Stomach (tissue), 9 donors: ENCODE results near the gene XYLB. TPM values are rescaled to one million over a fixed set of nuclear protein-coding genes. Genes with fewer than 3 reads are reported as not detected.
"Not testable (repeated sequence)": the region's sequence is repeated elsewhere in the genome, so short reads cannot be mapped to it uniquely, and the experiment has no call there.

Experiments used
- DNase-seq, 2 donors: peaks; one replicate each; pipeline versions ENCODE4 v3.0.0 to v3.0.0-alpha.2; 2013 to 2019
- H3K27ac ChIP-seq, 5 donors: fragments of 200-600 bp in 4 of 5; sonication (generic) in 4 of 5; one replicate each; pipeline ENCODE4 v1.5.1; 2013 to 2019; ENCODE audit warnings: mild to moderate bottlenecking in 1 of 5, moderate library complexity in 1 of 5
- H3K27me3 ChIP-seq, 3 donors: fragments of 200-600 bp; sonication (generic); one replicate each; pipeline ENCODE4 v1.5.1; 2017 to 2019; ENCODE audit warnings: mixed run types in 1 of 3
- H3K36me3 ChIP-seq, 4 donors: fragments of 200-600 bp; sonication (generic); 1 replicate in 3 of 4; 2 replicates in 1 of 4; pipeline ENCODE4 v1.5.1; 2016 to 2019
- H3K4me1 ChIP-seq, 4 donors: fragments of 200-600 bp; sonication (generic); one replicate each; pipeline ENCODE4 v1.5.1; 2016 to 2019
- H3K4me3 ChIP-seq, 4 donors: fragments of 200-600 bp; sonication (generic) in 3 of 4; one replicate each; pipeline ENCODE4 v1.5.1; 2016 to 2019; ENCODE audit warnings: mild to moderate bottlenecking in 1 of 4
- H3K9me3 ChIP-seq, 4 donors: fragments of 200-600 bp; sonication (generic); one replicate each; pipeline ENCODE4 v1.5.1; 2016 to 2019
- EP300 ChIP-seq: sonication (generic); formaldehyde crosslinking; IDR thresholded peaks from one replicate; pipeline ENCODE4 v1.6.1; 2017; ENCODE audit warnings: antibody characterized with exemption
- POLR2A ChIP-seq, 4 donors: fragments of 450-650 bp; IDR thresholded peaks; one replicate each; pipeline ENCODE4 v1.6.1; 2016; ENCODE audit warnings: antibody characterized with exemption in 4 of 4, control low read depth in 2 of 4, mild to moderate bottlenecking in 1 of 4, moderate library complexity in 1 of 4
- POLR2AphosphoS5 ChIP-seq, 3 donors: sonication (generic); formaldehyde crosslinking; IDR thresholded peaks; one replicate each; pipeline ENCODE4 v1.6.1; 2016; ENCODE audit warnings: antibody characterized with exemption in 3 of 3
- WGBS, 5 donors: extraction: QIAGEN DNeasy Blood & Tissue Kit in 3 of 5; methylation state at CpG; one replicate each; pipeline versions ENCODE4 v1.1.5 to v1.1.7; 2013 to 2018; 5-methylcytosine and 5-hydroxymethylcytosine counted together
- intact Hi-C: fragments of 100-400 bp; cut with DNase I; formaldehyde crosslinking; loops from one replicate; pipeline ENCODE4 v1.15.1; 2023; ENCODE audit warnings: low total_unique reads
- polyA plus RNA-seq, 3 donors: library from polyadenylated mRNA; stranded (reverse); fragments of 200-250 nt; gene quantifications; one replicate each; pipeline ENCODE4 v1.2.3, GENCODE V29; 2013
- total RNA-seq, 5 donors: library from RNA; depleted of rRNA; stranded (reverse); fragments of >200 nt; gene quantifications; one replicate each; pipeline versions ENCODE4 v1.1.0 to v1.2.3, GENCODE V29; 2014 to 2016
- TF ChIP-seq, protein P1 (sequence below), 7 experiments: fragments of 450-650 bp in 4 of 7; fragments of 200-600 bp in 3 of 7; sonication (generic) in 3 of 7; IDR thresholded peaks; one replicate each; pipeline ENCODE4 v1.5.1; 2016 to 2019; ENCODE audit warnings: antibody characterized with exemption in 7 of 7, control low read depth in 2 of 7, mild to moderate bottlenecking in 1 of 7
- donor health status: healthy with polysubstance abuse.
- donor health status: Bipolar disorder and iron deficiency.
- donor health status: healthy.

The XYLB gene
- total and polyA plus RNA-seq, 8 donors, result 1.1 to 41.6 (median 3.6) TPM

DNA sequence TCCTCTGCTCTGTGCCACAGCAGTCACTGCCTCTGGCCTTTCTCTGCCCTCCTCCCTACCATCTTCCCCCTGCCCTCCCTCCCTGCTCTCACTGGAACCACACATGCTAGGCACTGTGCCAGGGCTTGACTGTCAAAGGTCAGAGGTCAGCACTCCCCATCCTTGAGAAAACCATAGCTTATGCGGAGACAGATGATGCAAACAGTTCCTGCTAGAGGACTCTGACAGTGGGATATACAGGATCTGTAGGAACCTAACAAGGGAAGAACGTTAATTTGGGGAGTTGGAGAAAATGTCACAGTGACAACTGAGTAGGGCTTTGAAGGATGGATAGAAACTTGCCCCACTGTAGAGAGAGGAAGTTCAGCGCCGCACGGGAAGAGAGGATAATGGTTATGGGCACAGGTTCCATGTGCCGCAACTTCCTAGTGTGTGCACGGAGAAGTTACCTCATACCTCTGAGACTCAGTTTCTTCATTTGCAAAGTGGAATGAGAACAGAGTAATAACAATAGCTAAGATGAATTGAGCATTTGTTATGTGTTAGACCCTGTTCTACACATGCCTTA is 29.3 kb upstream of the XYLB start:
- Histone ChIP-seq H3K4me1 (no peaks in the 10 kb centered on the region), H3K4me3 (no peak overlapping the region), H3K36me3 (no peaks in the 10 kb centered on the region), H3K27me3 (no peaks in the 10 kb centered on the region), H3K9me3 (no peaks in the 10 kb centered on the region), H3K27ac (no peak overlapping the region)
- DNase-seq, result no peak
- TF ChIP-seq POLR2A (IDR thresholded peaks at IDR 0.05) (no peak), POLR2AphosphoS5 (IDR thresholded peaks at IDR 0.05) (no peak), EP300 (no peak)
- TF ChIP-seq, protein P1, sequence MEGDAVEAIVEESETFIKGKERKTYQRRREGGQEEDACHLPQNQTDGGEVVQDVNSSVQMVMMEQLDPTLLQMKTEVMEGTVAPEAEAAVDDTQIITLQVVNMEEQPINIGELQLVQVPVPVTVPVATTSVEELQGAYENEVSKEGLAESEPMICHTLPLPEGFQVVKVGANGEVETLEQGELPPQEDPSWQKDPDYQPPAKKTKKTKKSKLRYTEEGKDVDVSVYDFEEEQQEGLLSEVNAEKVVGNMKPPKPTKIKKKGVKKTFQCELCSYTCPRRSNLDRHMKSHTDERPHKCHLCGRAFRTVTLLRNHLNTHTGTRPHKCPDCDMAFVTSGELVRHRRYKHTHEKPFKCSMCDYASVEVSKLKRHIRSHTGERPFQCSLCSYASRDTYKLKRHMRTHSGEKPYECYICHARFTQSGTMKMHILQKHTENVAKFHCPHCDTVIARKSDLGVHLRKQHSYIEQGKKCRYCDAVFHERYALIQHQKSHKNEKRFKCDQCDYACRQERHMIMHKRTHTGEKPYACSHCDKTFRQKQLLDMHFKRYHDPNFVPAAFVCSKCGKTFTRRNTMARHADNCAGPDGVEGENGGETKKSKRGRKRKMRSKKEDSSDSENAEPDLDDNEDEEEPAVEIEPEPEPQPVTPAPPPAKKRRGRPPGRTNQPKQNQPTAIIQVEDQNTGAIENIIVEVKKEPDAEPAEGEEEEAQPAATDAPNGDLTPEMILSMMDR (IDR thresholded peaks at IDR 0.05), result no peak
- WGBS, 5 donors, result 78 to 88% (median 83%) methylated on average over 7 of the region's 7 CpGs
- intact Hi-C loops, result no loop called here

DNA sequence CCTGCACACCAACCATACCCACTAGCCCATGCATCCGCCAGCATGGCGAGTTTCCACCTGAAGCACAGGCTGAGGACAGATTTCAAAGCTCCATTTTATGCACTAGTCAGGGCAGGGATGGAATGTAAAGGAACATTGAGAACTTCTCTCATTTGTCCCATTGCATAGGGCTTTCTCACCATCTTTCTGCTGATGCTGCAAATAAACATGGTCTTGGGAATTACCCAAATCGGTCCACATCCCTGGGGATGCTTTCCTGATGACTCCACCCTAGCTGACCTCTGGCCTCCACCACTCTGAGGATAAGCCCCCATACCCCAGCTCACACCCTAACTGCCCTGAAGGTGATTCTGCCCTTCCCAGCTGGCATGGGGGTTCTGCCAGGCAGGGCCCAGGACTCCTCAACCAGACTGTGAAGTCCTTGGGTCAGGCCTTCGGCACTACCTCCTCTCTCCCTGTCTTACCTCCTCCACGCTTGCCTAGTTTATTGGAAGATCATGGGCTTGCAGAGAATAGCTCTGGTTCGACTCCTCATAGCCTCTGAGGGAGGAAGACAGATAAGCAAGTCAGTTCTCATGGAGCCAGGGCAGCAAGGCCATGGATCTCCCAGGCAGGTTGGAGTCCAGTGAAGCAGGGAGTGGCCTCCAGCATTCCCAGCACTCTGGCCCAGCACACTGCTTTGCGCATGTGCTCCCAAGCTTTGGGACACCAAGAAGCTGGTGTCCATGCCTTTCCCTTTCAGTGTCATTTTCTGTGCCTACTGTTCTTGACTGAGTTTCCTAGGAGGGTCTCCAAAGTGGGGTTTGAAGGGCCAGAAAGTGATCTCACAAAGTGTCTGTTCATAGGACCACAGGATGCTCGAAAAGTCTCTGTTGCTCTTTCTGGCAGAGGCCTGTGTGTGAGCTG is 27.6 kb upstream of the XYLB start:
- intact Hi-C loops, result no loop called here
- WGBS, 5 donors, result 89 to 94% (median 90%) methylated on average over 8 of the region's 8 CpGs
- TF ChIP-seq POLR2AphosphoS5 (IDR thresholded peaks at IDR 0.05) (no peak), EP300 (no peak), POLR2A (IDR thresholded peaks at IDR 0.05) (no peak)
- TF ChIP-seq, protein P1 (IDR thresholded peaks at IDR 0.05), result no peak
- Histone ChIP-seq H3K4me3 (no peak overlapping the region), H3K27ac (no peak overlapping the region), H3K36me3 (no peaks in the 10 kb centered on the region), H3K9me3 (no peaks in the 10 kb centered on the region), H3K27me3 (no peaks in the 10 kb centered on the region), H3K4me1 (no peaks in the 10 kb centered on the region)
- no peak for DNase-seq

DNA sequence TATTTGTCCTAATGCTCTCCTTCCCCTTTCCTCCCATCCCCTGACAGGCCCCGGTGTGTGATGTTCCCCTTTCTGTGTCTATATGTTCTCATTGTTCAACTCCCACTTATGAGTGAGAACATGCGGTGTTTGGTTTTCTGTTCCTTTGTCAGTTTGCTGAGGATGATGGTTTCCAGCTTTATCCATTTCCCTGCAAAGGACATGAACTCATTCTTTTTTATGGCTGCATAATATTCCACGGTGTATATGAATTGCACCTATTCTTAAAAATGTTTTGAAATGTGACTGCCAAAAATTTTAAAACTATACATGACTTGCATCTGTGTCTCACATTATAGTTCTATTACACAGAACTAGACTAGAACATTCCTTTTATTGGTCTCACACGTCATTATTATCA is 25.9 kb upstream of the XYLB start:
- H3K36me3 ChIP-seq, intact Hi-C loops, H3K4me1 ChIP-seq, H3K27me3 ChIP-seq, H3K9me3 ChIP-seq, H3K4me3 ChIP-seq, H3K27ac ChIP-seq, DNase-seq: not testable (repeated sequence)
- WGBS, 5 donors, result 88 to 96% (median 94%) methylated on average over 4 of the region's 4 CpGs

DNA sequence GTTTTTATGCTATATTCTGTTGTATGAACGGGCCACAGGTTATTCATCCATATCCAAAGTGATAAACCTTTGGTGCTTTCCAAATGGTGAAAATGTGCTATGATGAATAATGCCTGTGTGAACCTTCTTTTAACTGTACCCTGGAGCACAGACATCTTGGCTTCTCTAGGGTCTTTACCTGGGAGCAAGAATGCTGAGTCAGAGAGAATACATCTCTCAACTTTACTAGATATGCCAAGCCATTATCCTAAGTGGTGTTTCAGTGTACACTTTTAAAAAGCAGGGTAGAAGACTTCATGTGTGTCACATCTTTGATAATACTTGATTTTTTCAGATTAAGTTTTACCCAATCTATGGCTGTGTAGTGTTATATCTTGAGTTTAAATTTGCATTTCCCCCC is 23.5 kb upstream of the XYLB start:
- intact Hi-C loops, result no loop called here
- no peaks in the 10 kb centered on the region for H3K4me1 ChIP-seq
- H3K36me3 ChIP-seq, result no peaks in the 10 kb centered on the region
- no peak for DNase-seq
- no peak overlapping the region for H3K27ac ChIP-seq
- WGBS, 5 donors, result 89 to 95% (median 92%) methylated on average over 1 of the region's 1 CpG
- TF ChIP-seq POLR2A (IDR thresholded peaks at IDR 0.05) (no peak), POLR2AphosphoS5 (IDR thresholded peaks at IDR 0.05) (no peak), EP300 (no peak)
- TF ChIP-seq, protein P1 (IDR thresholded peaks at IDR 0.05), result no peak
- H3K27me3 ChIP-seq, result peaks cover 0 to 4% (median 0%) of the 10 kb centered on the region in 3 donors
- H3K9me3 ChIP-seq, result peaks cover 0 to 9% (median 3%) of the 10 kb centered on the region in 4 donors
- H3K4me3 ChIP-seq, result no peak overlapping the region

DNA sequence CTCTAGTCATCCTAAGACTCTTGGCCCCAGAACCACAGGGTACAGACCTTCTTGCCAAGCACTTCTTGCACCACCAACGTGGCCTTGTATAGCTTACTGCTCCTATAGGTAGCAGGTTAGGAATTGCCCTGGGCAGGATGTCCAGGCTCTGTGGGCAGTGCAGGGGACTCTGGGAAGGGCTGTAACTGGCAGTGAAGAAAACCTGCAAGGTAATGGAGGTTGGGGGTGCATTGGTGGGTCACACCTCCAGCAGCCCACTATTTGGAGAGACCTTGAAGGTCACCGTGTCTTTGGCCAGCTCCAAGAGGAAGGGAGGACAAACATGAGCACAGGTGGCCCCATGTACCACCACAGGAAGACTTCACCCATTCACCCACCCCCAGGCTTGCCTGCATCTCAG is 21.3 kb upstream of the XYLB start:
- TF ChIP-seq, protein P1 (IDR thresholded peaks at IDR 0.05), result no peak
- TF ChIP-seq POLR2A (IDR thresholded peaks at IDR 0.05), result no peak
- no peak for TF ChIP-seq POLR2AphosphoS5 (IDR thresholded peaks at IDR 0.05)
- TF ChIP-seq EP300, result no peak
- H3K36me3 ChIP-seq, result no peaks in the 10 kb centered on the region
- WGBS, 5 donors, result 73 to 85% (median 78%) methylated on average over 1 to 2 of the region's 2 CpGs
- H3K4me3 ChIP-seq, result no peak overlapping the region
- intact Hi-C loops, result no loop called here
- no peak overlapping the region for H3K27ac ChIP-seq
- H3K9me3 ChIP-seq, result peaks cover 0 to 9% (median 3%) of the 10 kb centered on the region in 4 donors
- no peaks in the 10 kb centered on the region for H3K4me1 ChIP-seq
- no peak for DNase-seq
- peaks cover 0 to 4% (median 0%) of the 10 kb centered on the region in 3 donors for H3K27me3 ChIP-seq
